Measurements from ENCODE around the gene PLXND1.

GRCh38 chr3:129575233-129575996 is 31.1 kb downstream of the PLXND1 start:
- no peak for TF ChIP-seq CTCF (IDR thresholded peaks at IDR 0.05; ENCODE audit: poor library complexity, severe bottlenecking)
- no peak for TF ChIP-seq SMC3 (conservative IDR thresholded peaks at IDR 0.05; ENCODE audit: poor library complexity)
